ENCODE measurements around the gene RAP1B.

DNA sequence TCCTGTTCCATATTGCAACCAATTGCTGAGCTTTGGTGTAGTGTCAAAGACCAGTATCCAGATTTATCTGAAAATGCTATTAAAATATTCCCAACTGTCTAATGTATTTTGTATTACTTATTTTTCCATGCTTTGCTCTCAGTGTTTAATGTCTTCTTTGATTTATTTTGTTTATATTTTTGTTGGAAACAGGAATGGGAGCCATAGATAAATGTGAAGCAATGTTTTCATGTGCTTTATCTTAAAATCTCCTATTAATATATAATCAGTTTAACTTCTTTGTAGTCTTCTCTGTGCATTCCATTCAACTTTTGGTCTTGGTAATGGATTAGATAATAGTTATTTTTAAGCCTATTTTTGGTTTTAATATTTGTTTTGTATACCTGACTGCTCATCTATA lies 8.8 kb downstream of the RAP1B start:
- TF ChIP-seq POLR2A (IDR thresholded peaks at IDR 0.05; ENCODE audit: low read length) = no peak
- TF ChIP-seq GATA1 (IDR thresholded peaks at IDR 0.05; ENCODE audit: low read depth, low read length) = no peak

Measured in erythroblast (primary cell).